Esophagus squamous epithelium (tissue), 5 donors: ENCODE measurements around the gene TP63. TPM values are rescaled to one million over a fixed set of nuclear protein-coding genes. Genes with fewer than 3 reads are reported as not detected.

Experiments used
- DNase-seq: peaks from one replicate; lab custom pipeline; 2025; lab: John Stamatoyannopoulos, UW
- H3K27ac ChIP-seq, 4 donors: fragments of 200-600 bp; sonication (generic); one replicate each; pipeline ENCODE4 v1.5.1; 2016 to 2019; ENCODE audit warnings: mild to moderate bottlenecking in 1 of 4
- H3K27me3 ChIP-seq, 4 donors: fragments of 200-600 bp; sonication (generic); 1 replicate in 3 of 4; 2 replicates in 1 of 4; pipeline versions ENCODE4 v1.5.1 to v1.6.0; 2017 to 2021; ENCODE audit warnings: antibody characterized with exemption in 1 of 4
- H3K36me3 ChIP-seq, 3 donors: fragments of 200-600 bp; sonication (generic); one replicate each; pipeline ENCODE4 v1.5.1; 2016 to 2019
- H3K4me1 ChIP-seq, 3 donors: fragments of 200-600 bp; sonication (generic); one replicate each; pipeline ENCODE4 v1.5.1; 2017 to 2019
- H3K4me3 ChIP-seq, 4 donors: fragments of 200-600 bp; sonication (generic); 1 replicate in 3 of 4; 2 replicates in 1 of 4; pipeline ENCODE4 v1.5.1; 2016 to 2019; ENCODE audit warnings: mild to moderate bottlenecking in 2 of 4, moderate library complexity in 1 of 4
- H3K9me3 ChIP-seq, 3 donors: fragments of 200-600 bp; sonication (generic); one replicate each; pipeline ENCODE4 v1.5.1; 2016 to 2019
- POLR2A ChIP-seq, 4 donors: fragments of 450-650 bp; IDR thresholded peaks; one replicate each; pipeline ENCODE4 v1.6.1; 2017; ENCODE audit warnings: antibody characterized with exemption in 4 of 4, mild to moderate bottlenecking in 4 of 4, moderate library complexity in 3 of 4
- WGBS, 2 donors: methylation state at CpG; one replicate each; pipeline ENCODE4 v1.1.5; 2018; 5-methylcytosine and 5-hydroxymethylcytosine counted together
- intact Hi-C: fragments of 100-400 bp; cut with DNase I; formaldehyde crosslinking; loops from one replicate; pipeline ENCODE4 v1.15.0; 2022
- total RNA-seq, 4 donors: library from RNA; depleted of rRNA; stranded (reverse); fragments of >200 nt; gene quantifications; one replicate each; pipeline ENCODE4 v1.1.0, GENCODE V29; 2016
- TF ChIP-seq, protein P1 (sequence below), 6 experiments: fragments of 450-650 bp in 4 of 6; fragments of 200-600 bp in 2 of 6; sonication (generic) in 2 of 6; IDR thresholded peaks; one replicate each; pipeline ENCODE4 v1.5.1; 2016 to 2019; ENCODE audit warnings: antibody characterized with exemption in 6 of 6, mild to moderate bottlenecking in 4 of 6, moderate library complexity in 4 of 6
- donor health status: DM: yes; HTN: yes; CAD: no.

Gene TP63
- total RNA-seq, 4 donors from 2014 or later = 111 to 162 (median 137) TPM

DNA sequence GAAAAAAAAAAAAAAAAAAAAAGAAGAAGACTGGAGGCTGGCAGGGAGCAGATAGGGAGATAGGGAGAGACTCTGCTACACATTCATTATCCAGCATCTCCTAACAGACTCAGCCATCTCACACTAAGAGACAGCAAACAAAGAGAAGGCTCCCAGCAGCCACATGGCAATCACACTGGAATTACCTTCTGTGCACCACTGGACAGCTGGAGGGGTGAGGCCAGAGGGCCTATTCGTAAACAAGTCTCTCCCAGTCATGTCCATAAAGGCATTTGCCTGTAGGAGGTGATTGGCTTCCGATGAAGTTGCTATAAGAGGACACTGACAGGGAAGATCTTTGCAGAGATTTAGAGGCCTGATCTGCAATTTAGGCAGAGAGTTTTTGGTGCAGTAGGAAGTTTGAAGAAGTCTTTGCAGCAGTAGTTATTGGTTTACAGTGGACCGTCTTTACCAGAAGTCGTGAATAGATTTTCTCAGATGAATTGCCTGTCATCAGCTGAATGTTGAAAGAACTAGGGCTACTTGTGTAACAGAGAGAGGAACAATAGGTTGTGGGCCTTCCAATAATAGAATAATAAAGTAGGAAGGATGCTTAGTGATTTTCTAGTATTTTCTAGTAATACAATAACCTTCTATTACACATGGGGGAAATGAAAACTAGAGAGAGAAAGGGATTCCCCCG lies 89.7 kb downstream of the TP63 start:
- no peaks in the 10 kb centered on the region for H3K4me1 ChIP-seq
- H3K36me3 ChIP-seq = no peaks in the 10 kb centered on the region
- H3K4me3 ChIP-seq = no peak overlapping the region
- TF ChIP-seq, protein P1, sequence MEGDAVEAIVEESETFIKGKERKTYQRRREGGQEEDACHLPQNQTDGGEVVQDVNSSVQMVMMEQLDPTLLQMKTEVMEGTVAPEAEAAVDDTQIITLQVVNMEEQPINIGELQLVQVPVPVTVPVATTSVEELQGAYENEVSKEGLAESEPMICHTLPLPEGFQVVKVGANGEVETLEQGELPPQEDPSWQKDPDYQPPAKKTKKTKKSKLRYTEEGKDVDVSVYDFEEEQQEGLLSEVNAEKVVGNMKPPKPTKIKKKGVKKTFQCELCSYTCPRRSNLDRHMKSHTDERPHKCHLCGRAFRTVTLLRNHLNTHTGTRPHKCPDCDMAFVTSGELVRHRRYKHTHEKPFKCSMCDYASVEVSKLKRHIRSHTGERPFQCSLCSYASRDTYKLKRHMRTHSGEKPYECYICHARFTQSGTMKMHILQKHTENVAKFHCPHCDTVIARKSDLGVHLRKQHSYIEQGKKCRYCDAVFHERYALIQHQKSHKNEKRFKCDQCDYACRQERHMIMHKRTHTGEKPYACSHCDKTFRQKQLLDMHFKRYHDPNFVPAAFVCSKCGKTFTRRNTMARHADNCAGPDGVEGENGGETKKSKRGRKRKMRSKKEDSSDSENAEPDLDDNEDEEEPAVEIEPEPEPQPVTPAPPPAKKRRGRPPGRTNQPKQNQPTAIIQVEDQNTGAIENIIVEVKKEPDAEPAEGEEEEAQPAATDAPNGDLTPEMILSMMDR (IDR thresholded peaks at IDR 0.05) = no peak
- no peak for TF ChIP-seq POLR2A (IDR thresholded peaks at IDR 0.05)
- WGBS, 2 donors = 57 to 76% methylated on average over 5 of the region's 5 CpGs
- intact Hi-C loops = no loop called here
- no peak overlapping the region for H3K27ac ChIP-seq
- DNase-seq = no peak
- no peaks in the 10 kb centered on the region for H3K27me3 ChIP-seq
- H3K9me3 ChIP-seq = no peaks in the 10 kb centered on the region

DNA sequence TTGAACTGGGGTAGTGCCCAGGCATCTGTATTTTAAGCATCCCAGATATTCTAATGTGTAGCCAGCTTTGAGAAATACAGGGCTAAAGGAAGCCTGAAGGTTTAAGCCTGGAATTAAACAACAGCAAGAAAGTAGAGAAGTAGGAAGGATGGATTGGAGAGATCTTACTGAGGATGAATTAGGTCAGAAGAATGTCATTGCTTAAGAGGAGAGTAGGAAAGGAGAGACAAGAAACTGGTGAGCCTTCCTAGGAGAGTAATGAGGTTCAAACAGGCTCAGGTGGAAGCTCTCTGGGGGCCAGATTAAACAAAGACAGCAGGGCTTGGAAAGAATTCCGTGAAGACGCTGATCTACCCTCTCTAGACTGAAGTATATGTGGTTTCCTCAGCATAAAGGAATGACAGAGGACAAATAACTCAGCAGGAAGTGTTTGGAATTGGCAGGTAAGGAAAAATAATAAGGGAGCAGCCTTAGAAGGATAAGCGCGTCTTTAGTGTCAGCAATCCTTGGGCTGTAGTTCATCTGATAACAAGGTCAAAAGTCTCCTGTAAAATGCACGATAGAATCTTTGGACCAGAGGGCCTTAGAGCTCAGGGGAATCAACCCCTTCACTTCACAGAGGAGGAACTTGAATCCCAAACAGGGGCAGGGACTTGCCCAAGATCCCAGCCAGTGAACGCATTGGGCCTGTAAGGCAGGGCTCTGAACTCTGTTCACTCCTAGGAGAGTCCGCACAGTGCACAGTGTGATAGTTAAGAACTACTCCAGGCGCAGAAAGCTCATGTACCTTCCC lies 90.9 kb downstream of the TP63 start:
- Histone ChIP-seq H3K9me3 (no peaks in the 10 kb centered on the region), H3K36me3 (no peaks in the 10 kb centered on the region), H3K4me1 (no peaks in the 10 kb centered on the region), H3K27ac (no peak overlapping the region), H3K27me3 (no peaks in the 10 kb centered on the region), H3K4me3 (no peak overlapping the region)
- intact Hi-C loops = no loop called here
- 75 to 95% methylated on average over 7 to 8 of the region's 8 CpGs for WGBS, 2 donors
- no peak for DNase-seq
- TF ChIP-seq, protein P1 (IDR thresholded peaks at IDR 0.05) = no peak
- TF ChIP-seq POLR2A (IDR thresholded peaks at IDR 0.05) = no peak

DNA sequence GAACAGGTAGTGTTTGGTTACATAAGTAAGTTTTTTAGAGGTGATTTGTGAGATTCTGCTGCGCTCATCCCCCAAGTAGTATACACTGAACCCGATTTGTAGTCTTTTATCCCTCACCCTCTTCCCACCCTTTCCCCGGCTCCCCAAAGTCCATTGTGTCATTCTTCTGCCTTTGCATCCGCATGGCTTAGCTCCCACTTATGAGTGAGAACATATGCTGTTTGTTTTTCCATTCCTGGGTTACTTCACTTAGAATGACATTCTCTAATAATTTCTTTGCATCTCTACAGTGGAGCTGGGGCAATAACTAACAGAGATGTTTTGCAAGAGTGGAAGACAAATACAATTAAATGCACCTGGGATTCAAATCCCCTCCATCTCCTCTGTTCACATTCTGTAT lies 93.2 kb downstream of the TP63 start:
- no peak overlapping the region for H3K27ac ChIP-seq
- no peaks in the 10 kb centered on the region for H3K36me3 ChIP-seq
- no peak for DNase-seq
- no peak for TF ChIP-seq POLR2A (IDR thresholded peaks at IDR 0.05)
- TF ChIP-seq, protein P1 (IDR thresholded peaks at IDR 0.05) = no peak
- H3K9me3 ChIP-seq = no peaks in the 10 kb centered on the region
- intact Hi-C loops = no loop called here
- 72 to 79% methylated on average over 4 of the region's 4 CpGs for WGBS, 2 donors
- no peaks in the 10 kb centered on the region for H3K4me1 ChIP-seq
- no peak overlapping the region for H3K4me3 ChIP-seq
- H3K27me3 ChIP-seq = no peaks in the 10 kb centered on the region

DNA sequence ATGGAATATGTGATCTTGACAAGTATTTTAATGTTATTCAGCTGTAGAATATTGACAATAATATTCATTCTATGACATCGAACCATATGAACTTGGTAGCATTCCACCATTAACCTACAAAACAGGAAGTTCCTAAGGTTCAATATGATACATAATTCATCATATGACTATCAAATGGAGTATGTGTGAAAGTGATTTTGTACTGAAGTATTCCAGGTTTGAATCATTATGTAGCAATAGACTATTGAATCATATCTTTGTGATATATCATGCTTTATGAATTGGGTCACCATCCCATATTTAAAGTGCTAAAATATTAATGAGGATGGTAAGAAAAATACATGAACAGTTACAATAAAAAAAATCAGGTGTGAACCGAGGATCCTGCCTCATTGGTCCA lies 95.1 kb downstream of the TP63 start:
- Histone ChIP-seq H3K27ac (no peak overlapping the region), H3K4me3 (no peak overlapping the region), H3K4me1 (no peaks in the 10 kb centered on the region), H3K27me3 (no peaks in the 10 kb centered on the region), H3K9me3 (no peaks in the 10 kb centered on the region), H3K36me3 (no peaks in the 10 kb centered on the region)
- 76 to 81% methylated on average over 2 of the region's 2 CpGs for WGBS, 2 donors
- TF ChIP-seq, protein P1 (IDR thresholded peaks at IDR 0.05) = no peak
- TF ChIP-seq POLR2A (IDR thresholded peaks at IDR 0.05) = no peak
- intact Hi-C loops = no loop called here
- no peak for DNase-seq

DNA sequence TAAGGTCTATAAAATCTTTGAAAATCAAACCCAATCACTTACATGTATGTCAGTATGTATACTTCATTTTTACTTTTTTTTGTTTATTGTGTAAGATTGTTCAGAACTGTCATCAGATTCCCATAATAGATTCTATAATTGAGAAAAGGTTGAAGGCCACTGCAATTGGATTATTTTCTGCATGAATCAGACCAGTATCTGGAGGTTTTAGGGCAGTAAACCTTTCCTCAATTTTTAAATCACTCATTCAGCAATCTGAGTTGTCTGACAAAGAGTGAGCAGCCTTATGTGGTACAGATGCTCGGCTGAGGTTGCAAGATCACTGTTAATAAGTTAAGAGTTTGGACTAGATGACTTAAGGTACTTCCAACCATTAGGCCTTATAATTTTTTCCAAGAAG lies 96.0 kb downstream of the TP63 start:
- no peak overlapping the region for H3K27ac ChIP-seq
- 95 to 100% methylated on average over 1 of the region's 1 CpG for WGBS, 2 donors
- TF ChIP-seq POLR2A (IDR thresholded peaks at IDR 0.05) = no peak
- TF ChIP-seq, protein P1 (IDR thresholded peaks at IDR 0.05) = no peak
- intact Hi-C loops = no loop called here
- H3K4me1 ChIP-seq = no peaks in the 10 kb centered on the region
- H3K27me3 ChIP-seq = no peaks in the 10 kb centered on the region
- no peaks in the 10 kb centered on the region for H3K9me3 ChIP-seq
- H3K36me3 ChIP-seq = no peaks in the 10 kb centered on the region
- DNase-seq = no peak
- no peak overlapping the region for H3K4me3 ChIP-seq
